LNCaP clone FGC (cell line): ENCODE measurements around the gene EIF5.

Experiments used
- DNase-seq: peaks from one replicate; pipeline ENCODE4 v3.0.0-alpha.2; 2011; ENCODE audit warnings: low read depth
- H3K4me3 ChIP-seq: 2 replicates; pipeline ENCODE4 v1.5.1; 2011; ENCODE audit warnings: mild to moderate bottlenecking, low read depth, low read length, control low read depth
- CTCF ChIP-seq: IDR thresholded peaks from 2 replicates; pipeline ENCODE4 v1.5.1; 2012; ENCODE audit warnings: mild to moderate bottlenecking; ENCODE audit not compliant: control insufficient read depth, insufficient read depth; ENCODE audit errors: extremely low read depth

Gene EIF5

GRCh38 chr14:103336191-103336590 is 2.2 kb downstream of the EIF5 start:
- no peak for DNase-seq
- no peak for TF ChIP-seq CTCF
- no peak overlapping the region for H3K4me3 ChIP-seq

- no peak overlapping the region for H3K4me3 ChIP-seq
- TF ChIP-seq CTCF: no peak
- no peak for DNase-seq
Measured at GRCh38 chr14:103337794-103338193, 3.8 kb downstream of the EIF5 start.

- no peak for TF ChIP-seq CTCF
- DNase-seq: no peak
- no peak overlapping the region for H3K4me3 ChIP-seq
Measured at GRCh38 chr14:103339561-103339960, 5.5 kb downstream of the EIF5 start.

GRCh38 chr14:103340480-103341212 is 6.6 kb downstream of the EIF5 start:
- no peak overlapping the region for H3K4me3 ChIP-seq
- no peak for TF ChIP-seq CTCF
- no peak for DNase-seq

GRCh38 chr14:103341250-103342129 is 7.5 kb downstream of the EIF5 start:
- H3K4me3 ChIP-seq: no peak overlapping the region
- DNase-seq: no peak
- TF ChIP-seq CTCF: no peak

GRCh38 chr14:103343164-103343879 is 9.3 kb downstream of the EIF5 start:
- no peak for DNase-seq
- no peak overlapping the region for H3K4me3 ChIP-seq

More at GRCh38 chr14:103343164-103343879, 9.3 kb downstream of the EIF5 start:
- TF ChIP-seq CTCF: no peak
